ENCODE results near the gene RAB3A. TPM values are rescaled to one million over a fixed set of nuclear protein-coding genes. Genes with fewer than 3 reads are reported as not detected.

RAB3A gene
- total and polyA plus RNA-seq, 5 donors = 23.1 to 41.5 (median 29.1) TPM

GRCh38 chr19:18208098-18208951, 4.5 kb upstream of the RAB3A start:
- no peak for ATAC-seq
- Histone ChIP-seq H3K9me3 (ENCODE audit: control insufficient read depth, low read length) (no peaks in the 10 kb centered on the region), H3K4me3 (ENCODE audit: low read length) (no peak overlapping the region), H3K27ac (ENCODE audit: low read length) (peak overlapping the region; percentile 8), H3K4me1 (ENCODE audit: control insufficient read depth, insufficient read depth, low read length) (no peaks in the 10 kb centered on the region), H3K27me3 (ENCODE audit: control insufficient read depth, insufficient read depth) (no peaks in the 10 kb centered on the region)
- WGBS = 13% methylated on average over 32 of the region's 32 CpGs
- intact Hi-C loops (cut with DNase I) = loop anchor here in 3 of 4 donors (2.0 to 10.0 kb wide), 4 partner anchors 42 to 206 kb away; partner anchors contain the start of genes SSBP4 (in 2 of the 3) and LSM4 (in 1 of the 3)
- peak; percentile 73 to 87 (median 85) for DNase-seq

- peak overlapping the region; percentile 95 for H3K27ac ChIP-seq (ENCODE audit: low read length)
- intact Hi-C loops (cut with DNase I) = loop anchor here in 3 of 4 donors (5.0 to 10.0 kb wide), 3 partner anchors 46 to 209 kb away; partner anchors contain the start of genes SSBP4 (in 2 of the 3) and LSM4 (in 1 of the 3)
- H3K4me3 ChIP-seq (ENCODE audit: low read length) = no peak overlapping the region
- DNase-seq (peak in 1 of 3 donors; percentile 56), ATAC-seq (no peak)
- H3K27me3 ChIP-seq (ENCODE audit: control insufficient read depth, insufficient read depth) = no peaks in the 10 kb centered on the region
- no peaks in the 10 kb centered on the region for H3K9me3 ChIP-seq (ENCODE audit: control insufficient read depth, low read length)
- 85% methylated on average over 12 of the region's 12 CpGs for WGBS
- peaks cover 5% of the 10 kb centered on the region for H3K4me1 ChIP-seq (ENCODE audit: control insufficient read depth, insufficient read depth, low read length)
These were observed 2.2 kb upstream of the RAB3A start for GRCh38 chr19:18206018-18206417.

- DNase-seq (peak; percentile 86 to 95 (median 94)), ATAC-seq (peak; percentile 44 to 53)
- Histone ChIP-seq H3K4me1 (ENCODE audit: control insufficient read depth, insufficient read depth, low read length) (peaks cover 5% of the 10 kb centered on the region), H3K27me3 (ENCODE audit: control insufficient read depth, insufficient read depth) (no peaks in the 10 kb centered on the region), H3K4me3 (ENCODE audit: low read length) (peak overlapping the region; percentile 71), H3K27ac (ENCODE audit: low read length) (peak overlapping the region; percentile 95), H3K9me3 (ENCODE audit: control insufficient read depth, low read length) (no peaks in the 10 kb centered on the region)
- 10% methylated on average over 36 of the region's 36 CpGs for WGBS
- intact Hi-C loops (cut with DNase I) = loop anchor here in 3 of 4 donors (5.0 to 10.0 kb wide), 3 partner anchors 47 to 209 kb away; partner anchors contain the start of genes SSBP4 (in 2 of the 3) and LSM4 (in 1 of the 3)
These were observed 1.5 kb upstream of the RAB3A start for GRCh38 chr19:18205200-18205892.

DNA sequence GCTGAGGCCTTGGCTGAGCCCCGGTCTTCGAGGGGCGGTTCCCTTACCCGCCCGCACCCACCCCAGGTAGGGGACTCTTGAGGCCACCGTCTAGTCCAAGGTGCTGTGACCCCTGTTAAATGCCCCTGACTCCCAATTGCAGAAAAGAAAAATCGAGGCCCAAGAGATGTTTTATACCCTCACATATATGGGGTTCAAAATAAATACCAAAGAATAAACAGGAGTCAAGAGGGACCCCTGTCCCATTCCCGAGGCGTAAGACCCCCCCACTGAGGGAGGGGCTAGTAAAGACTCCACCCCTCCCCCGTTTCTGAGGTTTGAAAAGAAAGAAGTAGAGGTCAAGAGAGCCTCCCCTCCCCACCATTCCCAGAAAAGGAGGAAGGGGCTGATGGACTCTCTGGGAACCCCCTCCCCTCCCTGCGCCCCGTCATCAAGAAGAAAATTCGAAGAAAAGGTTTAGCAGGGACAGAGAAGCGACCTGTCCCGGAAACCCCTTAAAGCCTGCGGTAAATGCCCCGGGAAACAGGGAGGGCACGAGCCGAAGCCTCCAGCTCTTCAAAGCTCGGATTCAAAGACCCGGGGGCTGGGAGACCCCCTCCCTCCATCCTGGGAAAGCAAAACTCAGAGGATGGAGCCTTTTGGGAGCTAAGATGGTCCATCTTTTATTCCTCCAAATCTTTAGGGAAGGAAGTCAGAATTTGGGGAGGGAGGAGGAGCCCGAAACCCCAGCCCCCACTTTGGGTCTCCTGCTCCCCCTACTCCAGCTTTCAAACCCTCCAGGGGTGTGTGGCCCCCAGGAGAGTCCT, 755 bp upstream of the RAB3A start:
- Histone ChIP-seq H3K4me3 (ENCODE audit: low read length) (peak overlapping the region; percentile 71), H3K9me3 (ENCODE audit: control insufficient read depth, low read length) (no peaks in the 10 kb centered on the region), H3K27me3 (ENCODE audit: control insufficient read depth, insufficient read depth) (no peaks in the 10 kb centered on the region), H3K4me1 (ENCODE audit: control insufficient read depth, insufficient read depth, low read length) (peaks cover 5% of the 10 kb centered on the region), H3K27ac (ENCODE audit: low read length) (peak overlapping the region; percentile 95)
- ATAC-seq = peak; percentile 33 to 36
- under 1% methylated on average over 22 of the region's 22 CpGs for WGBS
- intact Hi-C loops (cut with DNase I) = loop anchor here in 3 of 4 donors (5.0 to 10.0 kb wide), 3 partner anchors 48 to 210 kb away; partner anchors contain the start of genes SSBP4 (in 2 of the 3) and LSM4 (in 1 of the 3)
- DNase-seq = no peak

DNA sequence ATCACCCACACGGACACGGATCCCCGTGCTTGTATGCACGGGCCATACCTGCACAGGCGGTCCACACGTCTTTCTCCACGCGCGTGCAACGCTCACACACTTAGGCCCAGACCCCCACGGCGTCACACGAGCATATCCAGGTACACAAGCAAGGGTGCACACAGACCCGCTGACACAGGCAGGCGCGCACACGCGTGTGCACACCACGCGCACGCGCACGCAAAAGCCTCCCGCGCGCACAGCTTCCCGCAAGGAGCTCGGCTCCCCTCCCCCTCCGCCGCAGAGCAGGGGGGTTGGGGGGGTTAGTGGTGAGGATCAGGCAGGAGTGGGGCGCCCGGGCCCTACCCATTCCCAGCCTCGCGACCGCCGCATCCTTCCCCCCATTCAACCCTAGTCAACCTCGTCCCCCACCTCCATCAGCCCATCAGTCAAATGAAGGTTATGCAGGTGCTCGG, 407 bp downstream of the RAB3A start:
- H3K27ac ChIP-seq (ENCODE audit: low read length) = peak overlapping the region; percentile 45
- intact Hi-C loops (cut with DNase I) = loop anchor here in 3 of 4 donors (10.0 kb wide), 2 partner anchors 121 to 211 kb away; partner anchors contain the start of genes SSBP4 (in 2 of the 3) and LSM4 (in 1 of the 3)
- H3K9me3 ChIP-seq (ENCODE audit: control insufficient read depth, low read length) = no peaks in the 10 kb centered on the region
- ATAC-seq (peak; percentile 2 to 4), DNase-seq (peak; percentile 55 to 89 (median 85))
- peak overlapping the region; percentile 60 for H3K4me3 ChIP-seq (ENCODE audit: low read length)
- H3K27me3 ChIP-seq (ENCODE audit: control insufficient read depth, insufficient read depth) = no peaks in the 10 kb centered on the region
- under 1% methylated on average over 38 of the region's 38 CpGs for WGBS
- H3K4me1 ChIP-seq (ENCODE audit: control insufficient read depth, insufficient read depth, low read length) = peaks cover 5% of the 10 kb centered on the region

- H3K27me3 ChIP-seq (ENCODE audit: control insufficient read depth, insufficient read depth) = no peaks in the 10 kb centered on the region
- DNase-seq = peak; percentile 42 to 81 (median 76)
- WGBS = 8% methylated on average over 32 of the region's 32 CpGs
- H3K27ac ChIP-seq (ENCODE audit: low read length) = no peak overlapping the region
- peak overlapping the region; percentile 60 for H3K4me3 ChIP-seq (ENCODE audit: low read length)
- H3K4me1 ChIP-seq (ENCODE audit: control insufficient read depth, insufficient read depth, low read length) = peaks cover 5% of the 10 kb centered on the region
- no peaks in the 10 kb centered on the region for H3K9me3 ChIP-seq (ENCODE audit: control insufficient read depth, low read length)
- intact Hi-C loops (cut with DNase I) = loop anchor here in 3 of 4 donors (10.0 kb wide), 2 partner anchors 122 to 212 kb away; partner anchors contain the start of genes SSBP4 (in 2 of the 3) and LSM4 (in 1 of the 3)
- ATAC-seq = no peak
These were observed 949 bp downstream of the RAB3A start for GRCh38 chr19:18202778-18203407.

DNA sequence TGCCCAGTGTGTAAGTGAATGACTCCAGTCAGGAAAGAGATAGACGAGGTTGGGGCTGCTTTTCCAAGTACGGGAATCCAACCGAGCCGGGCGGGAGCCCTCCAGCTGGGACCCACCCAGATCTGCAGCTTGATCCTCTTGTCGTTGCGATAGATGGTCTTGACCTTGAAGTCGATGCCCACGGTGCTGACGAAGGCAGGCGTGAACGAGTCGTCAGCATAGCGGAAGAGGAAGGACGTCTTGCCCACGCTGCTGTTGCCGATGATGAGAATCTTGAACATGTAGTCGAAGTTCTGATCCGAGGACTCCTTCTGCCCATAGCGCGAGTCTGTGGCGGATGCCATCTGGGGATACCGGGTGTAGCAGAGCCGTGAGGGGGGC, 1.5 kb downstream of the RAB3A start:
- Histone ChIP-seq H3K4me3 (ENCODE audit: low read length) (no peak overlapping the region), H3K27me3 (ENCODE audit: control insufficient read depth, insufficient read depth) (no peaks in the 10 kb centered on the region), H3K27ac (ENCODE audit: low read length) (no peak overlapping the region), H3K4me1 (ENCODE audit: control insufficient read depth, insufficient read depth, low read length) (peaks cover 5% of the 10 kb centered on the region), H3K9me3 (ENCODE audit: control insufficient read depth, low read length) (no peaks in the 10 kb centered on the region)
- 78% methylated on average over 24 of the region's 24 CpGs for WGBS
- no peak for DNase-seq
- intact Hi-C loops (cut with DNase I) = loop anchor here in 3 of 4 donors (10.0 kb wide), 2 partner anchors 122 to 212 kb away; partner anchors contain the start of genes SSBP4 (in 2 of the 3) and LSM4 (in 1 of the 3)
- no peak for ATAC-seq

- WGBS = 91% methylated on average over 6 of the region's 6 CpGs
These were observed 5.5 kb downstream of the RAB3A start for GRCh38 chr19:18198374-18198773.

GRCh38 chr19:18197941-18198340, 5.9 kb downstream of the RAB3A start:
- WGBS = 63% methylated on average over 6 of the region's 6 CpGs
- Histone ChIP-seq H3K27me3 (ENCODE audit: control insufficient read depth, insufficient read depth) (no peaks in the 10 kb centered on the region), H3K4me1 (ENCODE audit: control insufficient read depth, insufficient read depth, low read length) (peaks cover 2% of the 10 kb centered on the region), H3K27ac (ENCODE audit: low read length) (no peak overlapping the region), H3K9me3 (ENCODE audit: control insufficient read depth, low read length) (no peaks in the 10 kb centered on the region), H3K4me3 (ENCODE audit: low read length) (no peak overlapping the region)
- no peak for ATAC-seq
- DNase-seq = peak in 1 of 3 donors; percentile 28
- intact Hi-C loops (cut with DNase I) = no loop called here

More at GRCh38 chr19:18198374-18198773, 5.5 kb downstream of the RAB3A start:
- Histone ChIP-seq H3K4me3 (ENCODE audit: low read length) (no peak overlapping the region), H3K27me3 (ENCODE audit: control insufficient read depth, insufficient read depth) (no peaks in the 10 kb centered on the region), H3K27ac (ENCODE audit: low read length) (no peak overlapping the region), H3K9me3 (ENCODE audit: control insufficient read depth, low read length) (no peaks in the 10 kb centered on the region), H3K4me1 (ENCODE audit: control insufficient read depth, insufficient read depth, low read length) (peaks cover 5% of the 10 kb centered on the region)
- no peak for ATAC-seq
- intact Hi-C loops (cut with DNase I) = no loop called here
- DNase-seq = peak in 1 of 3 donors; percentile 9

Data from right cardiac atrium (tissue), 5 donors.